Cerebellar cortex (tissue), 1 donor: Measurements from ENCODE around the gene PXDC1.
A peak's percentile ranks its signal among the peaks of the same experiment; 100 is the strongest.

Source experiments
- DNase-seq: peaks from one replicate; pipeline ENCODE4 v3.0.0-alpha.2; 2015; ENCODE audit warnings: low spot score

PXDC1 gene

GRCh38 chr6:3751077-3751729 is at the start of gene PXDC1:
PXDC1 (minus strand) TSS chr6:3751713; CDS start chr6:3751531, 182 bp downstream.
- DNase-seq = no peak

GRCh38 chr6:3800850-3801591 is 49.5 kb upstream of the PXDC1 start:
- DNase-seq = no peak

- no peak for DNase-seq
These were observed 48.2 kb upstream of the PXDC1 start for GRCh38 chr6:3799719-3800118.

GRCh38 chr6:3798055-3798919 is 46.8 kb upstream of the PXDC1 start:
- no peak for DNase-seq

- DNase-seq = no peak
These were observed 45.9 kb upstream of the PXDC1 start for GRCh38 chr6:3797231-3798054.

GRCh38 chr6:3796719-3797041 is 45.2 kb upstream of the PXDC1 start:
- no peak for DNase-seq

- peak; percentile 3 for DNase-seq
These were observed 44.6 kb upstream of the PXDC1 start for GRCh38 chr6:3795836-3796718.

GRCh38 chr6:3794092-3794491 is 42.6 kb upstream of the PXDC1 start:
- DNase-seq = no peak

GRCh38 chr6:3793545-3793944 is 42.0 kb upstream of the PXDC1 start:
- no peak for DNase-seq

GRCh38 chr6:3791526-3792203 is 40.2 kb upstream of the PXDC1 start:
- no peak for DNase-seq

GRCh38 chr6:3789896-3790558 is 38.5 kb upstream of the PXDC1 start:
- no peak for DNase-seq

GRCh38 chr6:3789018-3789895 is 37.7 kb upstream of the PXDC1 start:
- no peak for DNase-seq

- DNase-seq = no peak
These were observed 37.0 kb upstream of the PXDC1 start for GRCh38 chr6:3788408-3789017.

- DNase-seq = no peak
These were observed 34.6 kb upstream of the PXDC1 start for GRCh38 chr6:3786141-3786540.

GRCh38 chr6:3785745-3786098 is 34.2 kb upstream of the PXDC1 start:
- no peak for DNase-seq

GRCh38 chr6:3784885-3785744 is 33.6 kb upstream of the PXDC1 start:
- no peak for DNase-seq

- no peak for DNase-seq
These were observed 32.9 kb upstream of the PXDC1 start for GRCh38 chr6:3784423-3784822.
